ENCODE results near the gene ACER3. TPM values are rescaled to one million over a fixed set of nuclear protein-coding genes. Genes with fewer than 3 reads are reported as not detected.
"Not testable (repeated sequence)": the region's sequence is repeated elsewhere in the genome, so short reads cannot be mapped to it uniquely, and the experiment has no call there.

The ACER3 gene
- total RNA-seq, 1 donor from 2014 or later: 27.6 TPM

- H3K4me3 ChIP-seq (ENCODE audit: low read depth, low read length): no peak overlapping the region
- TF ChIP-seq CTCF (IDR thresholded peaks at IDR 0.05; ENCODE audit: insufficient read depth, low read length, poor library complexity, severe bottlenecking): no peak
- H3K27me3 ChIP-seq (ENCODE audit: control insufficient read depth, insufficient read depth, low read length): peaks cover 2% of the 10 kb centered on the region
- no peaks in the 10 kb centered on the region for H3K36me3 ChIP-seq (ENCODE audit: control insufficient read depth, insufficient read depth, low read length)
- DNase-seq (ENCODE audit: low read depth): no peak
Measured at GRCh38 chr11:76850130-76850529, 10.6 kb upstream of the ACER3 start.

GRCh38 chr11:76850815-76851214 is 9.9 kb upstream of the ACER3 start:
- no peak for DNase-seq (ENCODE audit: low read depth)
- Histone ChIP-seq H3K27me3 (ENCODE audit: control insufficient read depth, insufficient read depth, low read length) (peaks cover 2% of the 10 kb centered on the region), H3K4me3 (ENCODE audit: low read depth, low read length) (no peak overlapping the region), H3K36me3 (ENCODE audit: control insufficient read depth, insufficient read depth, low read length) (no peaks in the 10 kb centered on the region)
- TF ChIP-seq CTCF (IDR thresholded peaks at IDR 0.05; ENCODE audit: insufficient read depth, low read length, poor library complexity, severe bottlenecking): no peak

GRCh38 chr11:76854709-76855108 is 6.0 kb upstream of the ACER3 start:
- no peaks in the 10 kb centered on the region for H3K27me3 ChIP-seq (ENCODE audit: control insufficient read depth, insufficient read depth, low read length)
- no peaks in the 10 kb centered on the region for H3K36me3 ChIP-seq (ENCODE audit: control insufficient read depth, insufficient read depth, low read length)
- no peak overlapping the region for H3K4me3 ChIP-seq (ENCODE audit: low read depth, low read length)
- DNase-seq (ENCODE audit: low read depth): no peak
- TF ChIP-seq CTCF (IDR thresholded peaks at IDR 0.05; ENCODE audit: insufficient read depth, low read length, poor library complexity, severe bottlenecking): no peak

- not testable (repeated sequence) for H3K36me3 ChIP-seq (ENCODE audit: control insufficient read depth, insufficient read depth, low read length); H3K27me3 ChIP-seq (ENCODE audit: control insufficient read depth, insufficient read depth, low read length); DNase-seq (ENCODE audit: low read depth); H3K4me3 ChIP-seq (ENCODE audit: low read depth, low read length)
Measured at GRCh38 chr11:76855670-76856069, 5.0 kb upstream of the ACER3 start.

- no peak overlapping the region for H3K4me3 ChIP-seq (ENCODE audit: low read depth, low read length)
- H3K36me3 ChIP-seq (ENCODE audit: control insufficient read depth, insufficient read depth, low read length): no peaks in the 10 kb centered on the region
- no peak for TF ChIP-seq CTCF (IDR thresholded peaks at IDR 0.05; ENCODE audit: insufficient read depth, low read length, poor library complexity, severe bottlenecking)
- H3K27me3 ChIP-seq (ENCODE audit: control insufficient read depth, insufficient read depth, low read length): no peaks in the 10 kb centered on the region
- no peak for DNase-seq (ENCODE audit: low read depth)
Measured at GRCh38 chr11:76856106-76856505, 4.6 kb upstream of the ACER3 start.

GRCh38 chr11:76856571-76856970 is 4.1 kb upstream of the ACER3 start:
- H3K36me3 ChIP-seq (ENCODE audit: control insufficient read depth, insufficient read depth, low read length): no peaks in the 10 kb centered on the region

More at GRCh38 chr11:76856571-76856970, 4.1 kb upstream of the ACER3 start:
- no peak overlapping the region for H3K4me3 ChIP-seq (ENCODE audit: low read depth, low read length)
- no peaks in the 10 kb centered on the region for H3K27me3 ChIP-seq (ENCODE audit: control insufficient read depth, insufficient read depth, low read length)
- DNase-seq (ENCODE audit: low read depth): no peak
- TF ChIP-seq CTCF (IDR thresholded peaks at IDR 0.05; ENCODE audit: insufficient read depth, low read length, poor library complexity, severe bottlenecking): no peak
